HG03175 (cell line): ENCODE results near the gene TRIM52.
A peak's percentile ranks its signal among the peaks of the same experiment; 100 is the strongest.
"Not testable (repeated sequence)": the region's sequence is repeated elsewhere in the genome, so short reads cannot be mapped to it uniquely, and the experiment has no call there.

Source experiments
- ATAC-seq: cut with Tn5 transposase; IDR thresholded peaks from one replicate; pipeline ENCODE4 v1.9.1; 2021; ENCODE audit warnings: mild to moderate bottlenecking, moderate library complexity; ENCODE audit not compliant: unreplicated experiment

The TRIM52 gene

DNA sequence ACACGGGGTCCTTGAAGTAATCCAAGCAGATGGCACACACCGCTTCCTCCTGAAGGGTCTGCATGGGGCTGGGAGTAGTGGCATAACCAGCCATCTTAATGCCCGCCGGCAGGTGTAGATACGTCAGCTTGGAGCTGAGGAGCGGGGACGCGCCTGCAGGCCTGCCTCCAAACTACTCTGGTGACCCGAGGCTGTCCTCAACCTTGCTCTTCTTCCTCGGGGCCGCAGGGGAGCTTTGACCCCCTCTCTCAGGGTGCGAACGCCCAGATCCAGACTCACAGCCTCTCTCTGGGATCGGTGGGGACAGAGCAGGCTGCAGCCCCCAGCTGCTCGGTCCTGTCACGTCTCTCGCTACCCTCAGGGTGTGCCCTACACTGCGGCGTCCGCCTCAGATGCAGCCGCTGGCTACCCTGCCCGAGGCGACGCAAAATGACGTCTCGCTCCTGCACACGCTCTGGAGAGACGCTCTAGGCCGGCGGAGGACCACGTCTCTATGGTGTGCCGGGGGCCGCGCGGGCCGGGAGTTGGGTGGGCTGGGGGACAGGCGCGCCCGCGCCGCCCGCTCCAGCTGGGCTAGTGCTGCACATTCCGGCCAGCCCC, at the start of gene TRIM52:
TSS of gene TRIM52 (minus strand) at position 424 of the 600 bp plus-strand sequence. CDS start at position 94, 330 bp downstream.
- ATAC-seq: peak; percentile 82

DNA sequence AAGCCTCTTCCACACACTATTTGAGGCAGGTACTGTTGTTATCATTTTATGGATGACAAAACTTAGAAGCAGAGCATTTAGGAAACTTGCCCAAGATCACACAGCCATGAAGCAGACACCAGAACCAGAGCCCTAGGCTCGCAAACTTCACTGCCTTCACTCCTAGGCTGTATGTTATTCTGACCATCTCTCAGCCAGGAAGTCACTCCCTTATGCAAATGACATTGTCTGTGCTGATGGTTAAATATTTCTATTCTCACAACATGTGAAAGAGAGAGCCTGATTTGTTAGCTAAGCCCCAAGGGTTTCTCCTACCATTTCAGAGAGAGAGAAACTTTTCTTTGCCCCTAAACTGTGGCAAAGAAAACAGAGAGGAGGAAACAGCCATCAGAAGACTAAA, 26.4 kb upstream of the TRIM52 start:
- ATAC-seq: peak; percentile 76

DNA sequence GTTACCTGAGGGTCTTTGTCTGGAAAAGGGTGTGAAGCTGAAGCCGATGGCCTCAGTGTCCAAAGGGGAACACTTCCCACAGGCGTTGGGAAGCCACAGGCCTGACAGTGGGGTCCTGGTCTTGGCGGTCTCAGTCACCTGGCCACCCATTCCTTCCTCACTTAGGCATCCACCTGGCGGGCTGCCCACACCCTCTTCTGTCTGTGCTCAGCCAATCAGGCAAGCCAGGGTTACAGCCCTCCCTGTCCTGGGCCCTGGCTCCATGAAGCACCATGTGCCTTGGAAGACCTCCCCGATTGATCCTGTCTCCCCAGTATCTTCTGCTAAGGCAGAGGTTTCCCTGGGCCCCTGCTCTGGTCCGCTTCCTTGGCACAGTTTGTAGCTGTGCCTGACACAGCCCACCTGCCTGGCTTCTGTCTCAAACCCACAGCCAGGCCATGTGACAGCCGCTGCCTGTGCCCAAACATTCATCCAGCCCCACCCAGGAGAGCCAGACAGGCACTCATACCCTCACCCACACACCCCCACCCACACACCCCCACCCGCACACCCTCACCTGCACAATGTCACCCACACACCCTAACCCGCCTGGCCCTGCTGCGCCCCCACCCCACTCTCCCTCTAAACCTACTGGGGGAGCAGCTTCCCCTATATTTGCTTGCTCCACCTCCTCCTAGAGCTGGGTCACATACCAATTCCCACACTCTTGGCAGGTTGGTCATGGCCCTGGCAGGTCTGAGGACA, 25.2 kb upstream of the TRIM52 start:
- ATAC-seq: not testable (repeated sequence)

DNA sequence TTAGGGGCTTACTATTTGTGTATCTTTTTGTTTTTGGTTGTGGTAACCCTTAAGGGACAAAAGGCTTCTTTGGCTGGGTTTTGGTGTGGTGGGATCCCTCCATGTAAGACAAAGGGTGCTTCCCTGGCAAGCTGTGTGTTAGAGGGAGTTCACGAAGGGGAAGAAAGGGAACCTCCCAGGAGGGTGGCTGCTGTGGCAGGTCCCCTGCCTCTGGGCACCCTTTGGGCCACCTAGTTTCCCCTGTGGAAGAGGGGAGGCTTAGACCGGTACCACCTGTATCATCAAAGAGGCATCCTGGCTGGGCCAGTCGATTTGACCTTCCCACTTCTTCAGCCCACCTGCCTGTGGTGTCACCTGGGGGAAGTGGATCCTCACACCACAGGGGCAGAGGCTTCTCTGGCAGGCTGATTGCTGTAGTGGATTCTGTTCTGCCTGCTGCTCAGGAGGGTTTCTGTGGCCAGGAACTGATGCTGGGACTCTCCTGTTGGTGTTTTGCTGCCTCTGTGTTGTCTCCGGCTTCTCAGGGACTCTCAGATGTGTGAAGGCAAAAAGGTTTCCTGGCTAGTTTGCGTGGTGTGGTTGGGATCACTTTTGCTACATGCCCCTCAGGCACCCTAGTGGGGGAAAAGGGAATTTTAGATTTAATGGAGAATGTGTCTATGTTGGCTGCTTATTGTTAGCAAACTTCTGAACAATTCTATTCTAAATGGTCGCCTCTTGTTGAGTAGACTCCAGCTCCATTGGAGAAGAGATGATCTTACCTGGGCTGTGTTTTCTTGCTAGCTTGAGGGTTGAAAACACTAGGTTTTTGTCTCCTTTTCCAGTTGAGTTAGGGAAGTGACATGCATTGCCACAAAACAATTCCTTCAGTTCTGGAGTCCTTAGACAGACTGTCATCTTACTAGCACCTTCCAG, 23.2 kb upstream of the TRIM52 start:
- ATAC-seq: not testable (repeated sequence)

DNA sequence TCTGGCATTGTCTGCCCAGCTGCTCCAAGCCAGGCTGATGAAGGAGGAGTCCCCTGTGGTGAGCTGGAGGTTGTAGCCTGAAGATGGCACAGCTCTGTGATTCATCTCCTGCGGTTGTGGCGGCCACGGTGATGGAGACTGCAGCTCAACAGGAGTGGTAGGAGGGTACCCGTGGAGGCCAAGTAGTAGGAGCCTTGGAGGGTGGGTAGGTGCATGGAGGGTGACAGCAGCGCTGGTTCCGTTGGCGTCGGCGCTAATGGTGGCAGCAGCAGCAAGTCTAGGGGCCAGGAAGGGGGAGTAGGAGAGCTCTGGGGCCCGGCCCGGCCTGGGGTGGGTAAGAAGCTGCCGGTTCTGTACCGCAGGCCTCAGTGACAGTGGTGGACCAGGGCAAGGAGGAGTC, 22.4 kb upstream of the TRIM52 start:
- ATAC-seq: no peak

DNA sequence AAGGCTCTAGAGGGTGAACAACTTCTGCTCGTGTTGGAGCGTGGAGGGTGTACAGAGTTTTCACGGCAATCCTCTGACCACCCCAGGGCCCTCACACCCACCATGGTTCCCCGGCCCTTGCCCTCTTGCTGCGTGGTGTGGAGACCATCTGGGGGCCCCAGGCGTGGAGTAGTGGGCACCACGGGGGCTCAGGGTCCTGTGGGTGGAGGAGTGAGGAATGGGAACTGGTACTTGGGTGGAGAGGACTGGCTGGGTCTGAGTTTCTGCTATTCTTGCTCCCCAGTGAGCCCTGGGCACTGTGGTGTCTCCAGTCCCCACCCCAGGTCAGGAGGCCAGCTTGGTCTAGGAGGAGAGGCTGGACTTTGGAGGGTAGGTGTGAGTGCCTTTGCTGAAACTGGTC, 21.9 kb upstream of the TRIM52 start:
- ATAC-seq: no peak

DNA sequence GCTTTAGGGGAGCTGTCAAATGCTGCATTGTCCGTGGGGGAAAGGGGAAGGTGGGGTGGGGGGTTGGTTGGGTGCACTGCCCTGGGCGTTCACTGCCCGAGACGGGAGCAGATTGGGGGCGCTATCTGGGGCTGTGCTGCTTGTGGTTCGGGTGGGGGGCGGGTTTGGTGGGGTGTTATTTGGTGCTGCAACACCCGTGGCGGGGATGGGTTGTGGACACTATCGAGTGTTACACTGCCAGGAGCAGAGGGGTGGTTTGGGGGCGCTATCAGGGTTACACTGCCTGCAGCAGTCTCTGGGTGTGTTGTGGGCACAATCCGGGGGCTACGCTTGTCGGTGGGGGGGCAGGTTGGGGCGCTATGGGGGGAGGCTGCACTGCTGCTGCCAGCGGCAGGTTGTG, 21.5 kb upstream of the TRIM52 start:
- not testable (repeated sequence) for ATAC-seq

DNA sequence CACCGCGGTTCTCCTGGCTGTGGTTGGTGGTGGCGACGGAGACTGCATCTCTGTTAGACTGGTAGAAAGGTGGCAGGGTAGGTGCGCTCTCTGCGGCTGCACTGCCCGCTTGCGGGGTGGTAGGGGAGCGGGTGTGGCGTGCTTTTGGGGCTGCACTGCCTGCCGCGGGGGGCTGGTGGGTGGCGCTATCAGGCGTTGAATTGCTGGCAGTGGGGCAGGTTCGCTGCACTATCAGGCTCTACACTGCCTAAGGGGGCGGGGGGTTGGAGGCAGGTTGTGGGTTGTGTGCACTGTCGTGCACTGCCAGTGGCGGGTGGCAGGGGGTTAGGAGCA, 21.0 kb upstream of the TRIM52 start:
- ATAC-seq: no peak

DNA sequence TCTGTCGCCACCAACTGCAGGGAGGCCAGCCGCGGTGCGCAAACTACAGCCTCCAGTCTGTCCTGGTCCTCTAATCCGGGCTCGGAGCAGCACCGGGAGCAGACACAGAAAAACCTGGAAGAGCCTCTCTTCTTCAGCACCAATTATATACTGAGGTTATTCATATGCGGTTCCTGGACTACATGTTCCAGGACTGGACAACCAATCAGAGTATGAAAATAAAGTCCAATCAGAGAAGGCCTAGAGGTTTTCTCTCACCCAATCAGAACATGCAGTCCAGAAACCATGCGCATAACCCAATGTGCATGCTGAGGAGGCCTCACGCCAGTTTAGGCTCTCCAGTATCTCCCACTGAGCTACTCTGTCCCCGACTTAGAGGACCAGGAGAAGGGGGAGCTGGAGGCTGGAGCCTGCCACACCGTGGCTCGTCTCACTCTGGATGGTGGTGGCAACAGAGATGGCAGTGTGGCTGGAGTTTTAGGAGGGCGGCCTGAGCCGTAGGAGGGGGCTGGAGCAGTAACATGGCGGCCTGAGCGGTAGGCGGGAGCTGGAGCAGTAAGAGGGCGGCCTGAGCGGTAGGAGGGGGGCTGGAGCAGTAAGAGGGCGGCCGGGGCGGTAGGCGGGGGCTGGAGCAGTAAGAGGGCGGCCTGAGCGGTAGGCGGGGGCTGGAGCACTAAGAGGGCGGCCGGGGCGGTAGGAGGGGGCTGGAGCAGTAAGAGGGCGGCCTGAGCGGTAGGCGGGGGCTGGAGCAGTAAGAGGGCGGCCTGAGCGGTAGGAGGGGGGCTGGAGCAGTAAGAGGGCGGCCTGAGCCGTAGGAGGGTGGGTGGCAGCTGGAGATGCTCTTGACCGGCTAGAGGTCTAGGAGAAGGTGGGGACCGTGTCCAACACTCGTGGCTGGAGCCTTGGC, 20.4 kb upstream of the TRIM52 start:
- ATAC-seq: no peak

DNA sequence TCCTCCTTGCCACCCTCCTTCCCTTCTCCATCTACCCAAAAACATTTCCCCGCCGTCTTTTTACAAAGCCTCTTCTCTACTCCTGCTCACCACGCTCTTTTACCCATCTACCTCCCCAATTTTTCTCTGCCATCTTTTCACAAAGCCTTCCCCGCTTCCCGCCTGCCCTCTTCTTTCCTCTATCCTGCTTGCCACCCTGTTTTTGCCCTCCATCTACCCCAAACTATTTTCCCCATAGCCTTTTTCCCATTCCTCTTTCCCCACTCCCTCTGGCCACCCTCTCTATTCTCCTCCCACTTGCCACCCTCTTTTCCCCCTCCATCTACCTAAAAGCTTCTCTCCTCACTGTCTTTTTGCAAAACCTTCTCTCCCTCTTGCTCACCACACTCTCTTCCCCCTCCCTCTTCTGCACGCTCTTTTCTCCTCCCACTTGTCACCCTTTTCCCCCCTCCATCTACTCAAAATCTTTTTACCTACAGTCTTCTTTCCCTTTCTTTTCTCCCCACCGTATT, 19.4 kb upstream of the TRIM52 start:
- ATAC-seq: no peak

DNA sequence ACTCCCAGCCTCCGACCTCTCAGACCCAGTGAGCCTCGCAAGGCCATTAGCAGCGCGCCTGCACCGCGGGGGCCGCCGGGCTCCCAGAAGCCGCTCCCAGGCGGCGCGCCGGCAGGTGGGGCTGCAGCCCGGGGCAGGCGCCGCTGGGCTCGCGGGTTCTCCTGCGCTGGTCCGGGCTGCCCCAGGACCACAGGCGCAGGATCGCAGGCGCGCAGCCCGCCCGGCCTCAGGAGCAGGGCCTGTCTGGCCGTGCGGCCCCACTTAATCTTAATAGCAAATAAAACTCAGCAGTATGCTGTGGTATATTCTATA, 12.4 kb upstream of the TRIM52 start:
- ATAC-seq: not testable (repeated sequence)

DNA sequence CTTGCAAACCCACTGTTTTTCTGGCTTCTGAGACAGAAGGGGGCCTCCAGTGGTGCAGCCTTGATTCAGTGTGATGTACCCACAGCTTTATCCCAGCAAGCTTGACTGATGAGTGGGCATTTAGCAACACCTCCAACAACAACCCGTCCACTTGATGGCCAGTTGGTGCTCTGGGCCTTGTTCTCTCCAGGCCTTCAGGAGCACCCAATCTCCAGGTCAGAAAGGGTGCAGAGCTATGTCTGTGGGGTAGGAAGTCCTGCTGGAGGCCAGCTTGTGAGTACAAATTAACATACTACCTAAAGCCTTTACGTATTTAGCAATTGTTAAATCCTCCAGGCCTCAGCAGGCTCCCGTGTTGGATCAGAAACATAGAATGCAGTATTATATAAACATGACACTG, 10.1 kb upstream of the TRIM52 start:
- ATAC-seq: no peak

DNA sequence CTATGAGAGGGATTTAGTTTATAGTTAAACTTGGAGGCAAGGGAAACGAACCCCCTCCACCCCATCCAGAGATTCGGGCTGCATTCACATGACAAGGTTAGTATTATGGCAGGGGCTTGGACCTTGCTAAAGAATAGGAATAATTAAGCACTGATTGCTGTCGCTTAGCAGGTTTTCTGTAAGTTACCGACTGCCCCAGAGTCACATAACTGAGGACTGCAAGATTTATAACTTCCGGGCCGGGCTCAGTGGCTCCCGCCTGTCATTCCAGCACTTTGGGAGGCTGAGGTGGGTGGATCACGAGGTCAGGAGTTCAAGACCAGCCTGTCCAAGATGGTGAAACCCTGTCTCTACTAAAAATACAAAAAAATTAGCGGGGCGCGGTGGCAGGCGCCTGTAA, 7.0 kb upstream of the TRIM52 start:
- not testable (repeated sequence) for ATAC-seq

DNA sequence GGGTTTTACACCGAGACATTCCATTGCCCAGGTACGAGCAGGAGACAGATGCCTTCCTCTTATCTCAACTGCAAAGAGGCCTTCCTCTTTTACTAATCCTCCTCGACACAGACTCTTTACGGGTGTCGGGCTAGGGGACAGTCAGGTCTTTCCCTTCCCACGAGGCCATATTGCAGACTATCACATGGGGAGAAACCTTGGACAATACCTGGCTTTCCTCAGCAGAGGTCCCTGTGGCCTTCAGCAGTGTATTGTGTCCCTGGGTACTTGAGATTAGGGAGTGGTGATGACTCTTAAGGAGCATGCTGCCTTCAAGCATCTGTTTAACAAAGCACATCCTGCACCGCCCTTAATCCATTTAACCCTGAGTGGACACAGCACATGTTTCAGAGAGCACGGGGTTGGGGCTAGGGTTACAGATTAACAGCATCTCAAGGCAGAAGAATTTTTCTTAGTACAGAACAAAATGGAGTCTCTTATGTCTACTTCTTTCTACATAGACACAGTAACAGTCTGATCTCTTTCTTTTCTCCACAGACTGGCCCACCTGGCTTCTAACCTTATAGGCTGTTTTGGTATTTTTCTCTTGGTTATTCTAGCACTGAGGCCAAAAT, 6.5 kb upstream of the TRIM52 start:
- not testable (repeated sequence) for ATAC-seq

DNA sequence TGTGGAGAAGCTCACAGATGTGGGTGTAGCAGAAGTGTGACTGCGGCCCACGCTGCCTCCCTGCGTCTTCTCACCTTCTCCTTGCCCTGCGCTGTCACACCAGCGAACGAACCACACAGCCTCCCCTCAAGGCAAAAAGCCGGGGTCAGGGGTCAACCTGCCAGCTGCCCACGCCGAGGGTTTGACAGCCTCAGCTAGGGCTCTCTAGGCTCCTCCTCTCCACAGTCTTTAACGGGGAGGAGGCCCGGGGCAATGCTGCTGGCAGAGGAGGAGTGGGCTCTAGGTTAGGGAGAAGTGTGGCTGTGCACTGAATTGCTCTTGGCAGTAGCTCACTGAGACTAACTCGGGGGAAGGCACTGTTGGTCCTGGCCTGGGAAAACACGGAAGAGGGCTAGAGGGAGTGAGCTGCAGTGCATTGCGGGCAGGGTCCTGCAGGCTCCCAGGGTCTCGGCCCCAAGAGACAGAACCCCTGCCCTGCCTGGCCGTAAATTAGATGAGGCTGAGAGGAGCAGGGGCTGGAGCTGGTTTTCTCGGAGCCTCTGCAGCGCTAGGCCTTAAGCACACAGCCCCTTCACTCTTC, 4.2 kb upstream of the TRIM52 start:
- ATAC-seq: no peak

DNA sequence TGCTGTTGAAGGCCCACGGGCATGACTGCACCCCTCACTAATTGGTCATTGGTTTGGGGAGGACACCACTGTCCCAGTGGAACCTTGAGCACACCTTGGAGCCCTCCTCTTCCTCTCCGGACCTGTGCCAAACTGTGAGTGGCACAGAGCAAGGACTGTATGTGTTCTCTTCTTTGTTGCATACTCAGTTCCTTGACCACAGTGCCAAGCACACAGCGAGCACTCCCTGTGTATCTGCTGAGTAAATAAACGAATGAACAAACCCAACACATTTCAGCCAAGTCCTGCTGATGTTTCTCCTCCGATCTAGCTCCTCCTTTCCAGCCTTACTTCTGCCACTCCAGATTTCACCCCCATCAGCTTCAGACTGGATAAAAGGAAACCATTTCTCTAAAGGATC, 2.7 kb upstream of the TRIM52 start:
- no peak for ATAC-seq

DNA sequence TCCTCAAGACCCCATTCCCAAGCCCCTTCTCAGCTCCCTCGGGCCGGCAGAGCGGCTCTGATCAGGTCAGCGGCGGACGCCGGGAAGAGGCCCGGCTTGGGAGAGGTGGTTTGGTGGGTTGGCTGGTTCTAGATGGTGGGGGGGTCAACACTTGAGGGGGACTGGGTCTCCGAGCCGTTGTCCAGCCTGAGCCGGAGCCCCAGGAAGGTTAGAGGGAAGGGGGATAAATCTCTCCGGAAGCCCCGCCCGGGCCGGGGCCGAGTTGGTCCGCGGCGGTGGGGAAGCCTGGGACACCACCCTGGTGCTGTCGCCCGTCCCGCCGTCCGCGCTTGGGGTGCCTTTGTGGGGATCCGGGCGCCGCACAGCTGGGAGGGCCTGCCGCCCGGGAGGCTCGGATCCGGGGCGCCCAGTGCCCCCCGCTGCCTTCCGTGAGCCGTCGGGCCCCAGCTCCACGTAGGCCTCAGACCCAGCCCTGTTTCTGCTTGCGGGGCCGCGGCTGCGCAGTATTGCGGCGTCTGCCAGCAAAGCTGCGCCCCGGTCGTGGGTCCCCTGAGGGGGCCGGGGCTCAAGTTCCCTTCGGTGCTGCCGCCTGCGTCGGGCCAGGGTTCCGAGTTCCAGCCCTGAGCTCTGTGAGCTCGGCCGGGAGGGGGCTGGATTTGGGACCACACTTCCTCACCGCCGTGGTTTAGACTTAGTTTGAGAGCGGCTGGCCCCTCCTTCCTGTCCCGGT, 542 bp upstream of the TRIM52 start:
- ATAC-seq: peak; percentile 64

DNA sequence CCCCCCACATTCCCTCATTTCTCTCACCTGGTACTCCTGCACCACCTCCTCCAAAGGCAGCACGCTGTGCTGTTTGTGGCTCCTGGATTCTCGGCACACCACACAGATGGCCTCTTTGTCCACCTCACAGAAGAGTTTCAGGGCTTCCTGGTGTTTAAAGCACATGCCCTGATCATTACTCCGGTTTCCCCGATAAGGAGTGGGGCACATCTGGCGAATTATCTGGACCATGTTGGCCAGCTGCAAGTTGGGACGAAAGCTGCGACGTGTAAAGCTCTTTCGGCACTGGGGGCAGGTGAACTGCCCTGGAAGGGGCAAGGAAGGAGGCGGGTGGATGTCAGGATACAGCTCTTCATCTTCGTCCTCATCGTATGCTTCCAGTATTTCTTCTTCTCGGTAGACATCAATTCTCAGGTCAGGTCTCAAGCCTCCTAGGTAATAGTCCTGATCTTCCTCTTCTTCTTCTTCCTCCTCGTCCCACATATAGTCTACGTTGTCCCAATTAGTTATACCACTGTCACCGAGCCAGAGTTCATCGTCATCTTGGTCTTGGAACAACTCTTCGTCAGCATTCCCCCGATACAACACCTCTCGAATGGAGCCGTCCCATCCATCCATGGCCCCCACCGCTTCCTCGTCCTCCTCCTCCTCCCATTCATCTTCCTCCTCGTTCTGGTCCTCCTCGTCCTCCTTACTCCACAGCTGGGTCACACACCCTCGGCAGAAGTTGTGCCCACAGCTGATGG, 796 bp downstream of the TRIM52 start:
- no peak for ATAC-seq

DNA sequence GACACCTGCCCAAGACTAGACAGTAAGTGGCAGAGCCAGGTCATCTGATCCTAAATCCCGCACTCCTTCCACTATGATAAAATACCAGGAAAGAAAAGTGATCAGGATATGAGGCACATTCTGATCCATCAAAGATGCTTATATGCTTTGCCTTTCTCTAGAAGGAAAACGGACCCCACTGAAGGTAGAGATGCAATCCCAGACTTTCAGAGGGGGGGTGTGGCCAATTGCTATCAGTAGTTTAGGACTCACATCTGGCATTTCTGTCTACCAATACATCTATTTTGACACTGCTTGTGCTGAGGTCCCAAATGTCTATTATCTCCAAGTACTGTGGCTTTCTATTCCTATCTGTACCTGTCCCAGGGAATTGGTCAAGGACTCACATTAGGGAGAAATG, 1.7 kb downstream of the TRIM52 start:
- ATAC-seq: no peak
